Neural progenitor cell (in vitro differentiated cells): ENCODE measurements around the gene S100A12.

Experiments used
- EZH2 ChIP-seq: fragments of 200-600 bp; sonication (generic); IDR thresholded peaks from 2 replicates; pipeline ENCODE4 v1.6.1; 2017; ENCODE audit warnings: antibody characterized with exemption, mild to moderate bottlenecking, moderate library complexity
- TF ChIP-seq, protein P1 (sequence below): fragments of 200-600 bp; sonication (generic); IDR thresholded peaks from 2 replicates; pipeline ENCODE4 v1.5.1; 2017; ENCODE audit warnings: antibody characterized with exemption, mild to moderate bottlenecking

DNA sequence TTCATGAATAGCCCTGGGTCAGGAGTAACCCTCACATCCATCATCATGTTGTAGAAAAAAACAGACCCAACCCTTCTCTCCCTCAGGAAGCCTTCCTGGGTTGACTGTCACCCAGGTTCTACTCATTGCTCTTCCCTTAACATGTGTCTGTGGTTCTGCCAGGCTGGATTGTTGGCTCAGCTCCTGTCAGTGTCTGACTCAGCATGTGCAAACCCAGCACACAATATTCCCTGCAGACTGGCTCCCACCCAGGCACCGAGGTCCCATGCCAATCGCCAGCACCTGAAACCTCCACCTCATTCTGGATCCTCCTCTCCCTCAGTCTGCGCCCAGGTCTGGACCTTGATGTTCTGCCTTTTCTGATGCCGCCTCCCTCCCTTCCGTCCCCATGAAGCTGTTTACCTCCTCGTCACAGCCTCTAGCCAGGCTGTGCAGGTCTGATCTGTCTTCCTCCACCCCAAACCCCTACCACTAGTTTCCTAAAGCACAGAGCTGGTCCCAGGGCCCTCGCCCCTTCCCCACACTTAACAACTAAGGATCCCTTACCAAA is 19.8 kb upstream of the S100A12 start:
- TF ChIP-seq, protein P1, sequence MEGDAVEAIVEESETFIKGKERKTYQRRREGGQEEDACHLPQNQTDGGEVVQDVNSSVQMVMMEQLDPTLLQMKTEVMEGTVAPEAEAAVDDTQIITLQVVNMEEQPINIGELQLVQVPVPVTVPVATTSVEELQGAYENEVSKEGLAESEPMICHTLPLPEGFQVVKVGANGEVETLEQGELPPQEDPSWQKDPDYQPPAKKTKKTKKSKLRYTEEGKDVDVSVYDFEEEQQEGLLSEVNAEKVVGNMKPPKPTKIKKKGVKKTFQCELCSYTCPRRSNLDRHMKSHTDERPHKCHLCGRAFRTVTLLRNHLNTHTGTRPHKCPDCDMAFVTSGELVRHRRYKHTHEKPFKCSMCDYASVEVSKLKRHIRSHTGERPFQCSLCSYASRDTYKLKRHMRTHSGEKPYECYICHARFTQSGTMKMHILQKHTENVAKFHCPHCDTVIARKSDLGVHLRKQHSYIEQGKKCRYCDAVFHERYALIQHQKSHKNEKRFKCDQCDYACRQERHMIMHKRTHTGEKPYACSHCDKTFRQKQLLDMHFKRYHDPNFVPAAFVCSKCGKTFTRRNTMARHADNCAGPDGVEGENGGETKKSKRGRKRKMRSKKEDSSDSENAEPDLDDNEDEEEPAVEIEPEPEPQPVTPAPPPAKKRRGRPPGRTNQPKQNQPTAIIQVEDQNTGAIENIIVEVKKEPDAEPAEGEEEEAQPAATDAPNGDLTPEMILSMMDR, result no peak
- no peak for TF ChIP-seq EZH2
